Left kidney (tissue), 8 donors: ENCODE data around the gene SFTPA1. TPM values are rescaled to one million over a fixed set of nuclear protein-coding genes. Genes with fewer than 3 reads are reported as not detected.
A peak's percentile ranks its signal among the peaks of the same experiment; 100 is the strongest.
"Not testable (repeated sequence)": the region's sequence is repeated elsewhere in the genome, so short reads cannot be mapped to it uniquely, and the experiment has no call there.

Experiments
- DNase-seq: peaks from one replicate; pipeline ENCODE4 v3.0.0-alpha.2; 2013
- long read RNA-seq, 8 donors: transcript quantifications; one replicate each; lab custom pipeline, GENCODE V29; 2026
- polyA plus RNA-seq: library from polyadenylated mRNA; unstranded; fragments of 120-200 nt; gene quantifications from one replicate; pipeline ENCODE4 v1.2.1, GENCODE V29; 2013; ENCODE audit not compliant: insufficient read length

SFTPA1 gene
- not detected for polyA plus RNA-seq
- long read RNA-seq, donor 1: 0 reads
- long read RNA-seq, donor 2: 0 reads
- long read RNA-seq, donor 3: 0 reads
- long read RNA-seq, donor 4: 0 reads
- long read RNA-seq, donor 5: 0 reads
- long read RNA-seq, donor 6: 0 reads
- long read RNA-seq, donor 7: 0 reads
- long read RNA-seq, donor 8: 0 reads

DNA sequence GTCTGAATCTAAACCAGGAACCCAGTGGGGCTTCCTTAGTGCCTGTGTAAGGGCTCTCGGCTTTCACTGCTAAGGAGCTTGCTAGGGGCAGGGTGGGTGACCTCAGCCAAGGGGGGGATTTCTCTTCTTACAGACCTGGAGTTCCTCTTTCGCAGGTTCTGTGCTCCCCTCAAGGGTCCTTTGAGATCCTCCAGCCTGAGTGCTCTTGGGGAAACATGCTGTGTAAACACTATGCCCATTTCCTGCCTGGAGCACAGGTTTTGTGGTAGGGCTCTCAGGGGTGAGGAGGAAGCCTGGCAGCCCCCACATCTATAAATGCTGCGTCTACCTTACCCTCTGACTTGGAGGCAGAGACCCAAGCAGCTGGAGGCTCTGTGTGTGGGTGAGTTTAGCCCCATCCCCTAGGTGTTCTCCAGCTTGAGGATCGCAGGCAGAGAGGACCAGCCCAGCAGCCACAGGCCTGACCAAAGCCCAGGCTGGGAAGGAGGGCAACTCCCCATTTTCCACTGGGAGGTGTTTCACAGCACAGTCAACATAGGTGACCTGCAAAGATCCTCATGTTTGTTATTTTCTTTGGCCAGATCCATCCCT lies at the start of gene SFTPA1:
TSS of gene SFTPA1 (plus strand) at position 339 of the 591 bp plus-strand sequence. CDS start 887 bp downstream, outside the sequence.
- DNase-seq: no peak

DNA sequence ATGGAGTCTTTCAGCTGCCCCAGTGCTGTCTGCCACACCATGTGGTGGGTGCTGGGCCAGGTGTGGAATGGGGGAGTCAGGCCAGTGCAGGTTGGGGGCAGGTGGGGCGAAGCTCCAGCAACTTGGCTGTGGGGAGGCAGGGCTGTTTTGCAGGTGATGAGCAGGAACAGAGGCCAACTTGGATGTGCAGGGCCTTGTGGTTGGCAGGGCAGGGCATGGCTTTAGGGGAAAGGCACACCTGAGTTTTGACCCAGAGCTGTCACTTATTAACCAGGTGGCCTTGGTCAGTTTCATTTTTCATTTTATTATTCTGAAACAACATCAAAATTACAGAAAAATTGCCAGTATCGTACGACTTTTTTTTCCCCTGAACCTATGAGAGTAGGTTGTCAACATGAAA lies 49.5 kb upstream of the SFTPA1 start:
- DNase-seq: no peak

DNA sequence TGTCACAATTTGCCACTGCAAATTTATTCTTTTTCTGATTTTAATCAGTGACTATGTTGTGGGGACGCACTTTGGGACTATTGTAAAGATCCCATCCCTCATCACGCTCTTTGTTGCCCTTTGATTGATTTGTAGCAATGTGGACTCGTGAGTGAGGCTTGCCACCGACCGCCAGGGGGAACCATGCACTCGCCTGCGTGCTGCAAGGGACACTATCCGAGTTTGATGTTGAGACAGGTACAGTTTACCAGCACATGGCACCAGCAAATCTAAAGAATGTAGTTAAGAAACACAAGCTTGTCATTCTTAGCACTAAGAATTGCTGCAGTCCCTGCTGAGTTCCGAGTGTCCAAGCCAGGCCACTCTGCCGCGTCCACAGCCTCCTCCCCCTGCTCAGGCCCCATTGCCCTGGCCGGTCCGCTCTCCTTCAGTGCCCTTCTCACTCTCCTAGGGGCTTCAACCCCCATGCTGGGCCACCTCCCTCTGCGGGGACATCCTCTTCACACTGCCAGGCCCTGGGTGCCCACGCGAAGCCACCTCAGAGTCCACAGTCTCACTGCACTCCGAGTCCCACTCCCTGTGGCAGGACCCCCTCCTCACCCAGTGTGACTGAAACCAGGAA lies 48.5 kb upstream of the SFTPA1 start:
- DNase-seq: peak; percentile 53

DNA sequence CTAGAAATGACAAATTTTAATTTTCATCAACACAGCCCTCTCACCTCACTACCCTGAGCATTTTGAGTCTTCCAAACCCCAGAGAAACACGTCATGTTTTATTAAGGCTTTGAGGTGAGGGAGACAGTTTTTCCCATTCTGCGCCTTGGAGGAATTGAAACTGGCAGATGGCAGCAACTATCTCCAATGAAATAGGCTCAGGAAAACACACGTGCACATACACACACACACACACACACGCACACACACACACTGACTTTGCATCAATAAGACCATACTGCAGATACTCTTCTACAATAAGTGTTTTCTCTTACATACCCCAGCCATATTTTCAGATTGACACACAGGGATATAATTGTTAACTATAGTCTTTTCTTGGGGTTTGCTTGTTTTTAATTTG lies 47.3 kb upstream of the SFTPA1 start:
- DNase-seq: no peak

DNA sequence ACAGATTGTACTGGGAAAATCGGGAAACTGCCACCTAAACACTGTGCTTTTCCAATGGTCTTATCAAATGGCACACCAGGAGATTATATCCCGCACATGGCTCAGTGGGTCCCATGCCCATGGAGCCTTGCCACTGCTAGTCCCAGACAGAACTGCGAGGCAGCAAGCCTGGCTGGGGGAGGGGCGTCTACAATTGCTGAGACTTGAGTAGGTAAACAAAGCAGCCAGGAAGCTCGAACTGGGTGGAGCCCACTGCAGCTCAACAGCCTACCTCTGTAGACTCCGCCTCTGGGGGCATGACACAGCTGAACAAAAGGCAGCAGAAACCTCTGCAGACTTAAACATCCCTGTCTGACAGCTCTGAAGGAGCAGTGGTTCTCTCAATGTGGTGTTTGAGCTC lies 40.1 kb upstream of the SFTPA1 start:
- DNase-seq: not testable (repeated sequence)

DNA sequence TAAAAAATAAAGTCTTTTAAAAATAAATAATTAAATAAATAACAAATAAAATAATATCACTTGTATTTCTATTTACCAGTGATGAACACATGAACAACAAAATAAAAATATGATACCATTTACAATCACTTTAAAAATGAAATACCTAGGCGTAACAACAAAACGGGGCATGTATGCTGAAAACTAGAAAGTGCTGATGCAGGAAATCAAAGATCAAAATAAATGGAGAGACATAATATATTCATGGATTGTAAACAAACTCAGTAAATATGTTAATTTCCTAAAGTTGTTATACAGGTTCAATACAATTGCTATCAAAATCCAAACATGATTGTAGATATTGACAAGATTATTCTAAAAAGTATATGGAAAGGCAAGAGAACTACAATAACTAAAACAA lies 31.4 kb upstream of the SFTPA1 start:
- DNase-seq: no peak

DNA sequence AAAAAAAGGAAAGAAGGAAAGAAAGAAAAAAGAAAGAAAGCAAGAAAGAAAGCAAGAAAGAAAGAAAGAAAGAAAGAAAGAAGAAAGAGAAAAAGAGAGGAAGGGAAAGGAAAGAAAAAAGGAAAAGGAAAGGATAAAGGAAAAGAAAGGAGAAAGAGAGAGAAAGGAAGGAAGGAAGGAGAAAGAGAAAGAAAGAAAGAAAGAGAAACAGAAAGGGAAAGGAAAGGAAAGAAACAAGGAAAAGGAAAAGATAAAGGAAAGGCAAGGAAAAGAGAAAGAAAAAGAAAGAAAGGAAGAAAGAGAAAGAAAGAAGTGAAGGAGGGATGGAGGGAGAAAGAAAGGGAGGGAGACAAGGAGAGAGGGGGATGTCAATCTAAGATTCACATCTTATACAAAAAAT lies 29.7 kb upstream of the SFTPA1 start:
- no peak for DNase-seq

DNA sequence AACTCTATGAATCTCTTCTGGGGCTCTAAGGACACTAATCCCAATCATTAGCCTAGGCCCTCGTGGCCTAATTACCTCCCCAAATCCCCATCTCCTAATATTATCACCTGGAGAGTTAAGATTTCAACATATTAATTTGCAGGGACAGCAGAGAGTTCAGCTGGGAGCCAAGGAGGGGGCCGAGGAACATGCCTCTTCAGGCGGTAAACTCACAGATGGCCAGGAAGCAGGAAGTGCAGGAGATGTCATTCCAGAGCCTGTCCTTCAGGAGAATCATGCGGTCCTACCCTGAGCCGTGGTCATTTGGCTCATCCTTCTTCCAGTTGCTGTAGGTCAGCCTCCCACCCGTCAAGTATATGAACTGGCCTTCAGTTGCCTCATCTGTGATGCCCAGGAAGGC lies 28.6 kb upstream of the SFTPA1 start:
- DNase-seq: no peak

DNA sequence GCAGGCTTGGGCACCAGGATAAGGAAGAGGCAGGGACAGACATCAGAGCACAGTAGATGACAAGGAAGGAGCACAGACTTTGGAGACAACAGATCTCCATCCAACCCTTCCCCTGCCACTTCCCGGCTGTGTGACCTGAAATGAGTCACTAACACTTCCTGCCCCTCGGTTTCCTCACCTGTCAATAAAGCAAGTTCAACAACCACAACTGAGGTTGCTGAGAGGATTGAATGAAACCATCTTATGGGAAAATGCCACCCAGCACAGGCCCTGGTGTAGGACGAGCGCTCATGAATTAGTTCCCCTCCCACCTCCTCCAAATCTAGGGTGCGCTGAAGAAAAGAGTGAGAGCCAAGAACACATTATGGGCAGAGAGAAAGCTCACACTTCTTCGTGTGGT lies 27.8 kb upstream of the SFTPA1 start:
- not testable (repeated sequence) for DNase-seq

DNA sequence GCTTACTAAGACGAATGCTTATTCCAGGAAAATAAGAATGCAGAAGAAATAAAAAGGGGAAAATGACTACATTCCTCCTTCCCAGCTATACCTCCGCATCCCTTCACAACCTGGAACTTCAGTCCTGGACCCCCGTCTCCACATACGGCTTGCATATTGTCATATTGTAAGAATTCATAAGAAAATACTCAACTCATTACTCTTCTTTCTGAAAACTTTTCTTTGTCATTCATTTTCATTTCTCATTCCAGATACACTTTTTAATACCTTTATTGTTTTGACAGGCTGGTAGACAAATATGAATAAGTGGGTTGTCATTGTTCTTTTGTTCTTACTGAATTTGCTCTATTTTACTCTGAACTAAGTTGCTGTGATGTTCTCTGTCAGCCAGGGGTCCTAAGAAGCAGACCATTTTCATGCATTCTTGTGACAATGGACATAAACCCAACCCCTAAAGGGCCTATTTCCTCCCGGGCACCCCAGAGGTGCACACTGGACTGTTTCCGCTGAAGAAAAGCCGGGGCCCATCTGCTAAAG lies 27.2 kb upstream of the SFTPA1 start:
- DNase-seq: no peak

DNA sequence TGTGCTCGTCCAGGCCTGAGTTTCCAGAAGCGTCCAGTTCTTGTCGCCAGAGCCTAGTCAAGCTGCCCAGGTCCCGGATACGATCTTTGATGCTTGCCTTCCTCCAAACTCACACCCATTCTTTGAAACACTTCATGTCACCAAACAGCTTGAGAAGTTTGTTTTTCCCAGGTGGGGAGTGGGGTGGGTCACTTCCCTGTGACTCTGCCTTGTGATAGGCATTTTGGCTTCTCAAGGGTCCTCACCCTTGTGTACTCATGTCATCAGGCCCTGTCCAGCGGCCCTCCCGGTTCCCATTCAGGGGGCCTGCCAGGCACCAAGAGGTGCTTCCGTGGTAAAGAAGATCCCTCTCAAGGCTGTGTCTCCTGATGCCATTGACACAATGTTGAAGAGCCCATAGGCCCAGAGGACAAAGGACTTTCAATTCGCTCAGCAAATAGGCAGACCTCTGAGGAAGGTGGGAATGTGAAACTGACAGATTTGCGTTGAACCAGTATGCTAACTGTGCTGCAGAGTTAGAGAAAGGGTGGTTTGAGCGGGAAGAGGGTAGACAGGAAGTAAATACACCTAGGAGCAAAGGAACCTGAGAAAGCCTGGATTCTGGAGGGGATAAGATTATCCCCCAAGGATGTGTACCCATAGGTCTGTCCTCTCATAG lies 24.7 kb upstream of the SFTPA1 start:
- DNase-seq: no peak

DNA sequence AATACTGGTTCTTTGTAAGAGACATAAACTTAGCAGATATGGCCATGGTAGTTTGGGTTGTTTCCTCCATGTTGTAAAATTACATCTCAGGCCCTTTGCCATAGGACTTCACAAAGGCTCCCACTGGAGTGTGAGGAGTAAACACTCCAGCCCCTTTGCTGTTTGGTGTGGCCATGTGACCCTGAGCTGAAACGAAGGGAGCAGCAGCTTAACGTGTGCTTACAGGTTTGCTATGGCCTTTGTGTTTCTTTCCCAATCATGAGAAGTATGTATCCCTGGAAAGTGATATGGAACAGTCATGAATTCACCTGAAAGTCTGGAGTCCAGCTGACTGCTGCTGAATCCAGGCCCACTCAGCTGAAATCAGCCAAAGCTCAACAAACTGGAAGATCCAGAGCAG lies 23.8 kb upstream of the SFTPA1 start:
- no peak for DNase-seq

DNA sequence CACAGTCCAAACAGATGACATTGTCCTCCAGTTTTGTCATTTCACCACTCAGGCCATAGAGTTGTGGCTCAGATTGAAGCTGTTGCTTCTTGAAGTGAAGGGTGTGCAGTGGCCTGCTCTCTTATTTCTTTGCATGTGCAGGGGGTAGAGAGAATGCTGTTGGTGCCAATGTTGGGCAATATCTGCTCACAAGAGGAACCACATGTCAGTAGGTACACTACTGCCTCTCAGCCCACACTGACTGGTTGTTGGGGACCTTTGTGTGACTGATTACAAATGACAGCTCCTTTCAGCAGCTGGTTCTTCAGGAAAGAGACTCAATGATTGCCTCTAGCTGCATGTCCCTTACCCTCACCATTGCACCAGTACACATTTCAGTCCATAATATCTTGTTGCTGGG lies 21.9 kb upstream of the SFTPA1 start:
- no peak for DNase-seq

DNA sequence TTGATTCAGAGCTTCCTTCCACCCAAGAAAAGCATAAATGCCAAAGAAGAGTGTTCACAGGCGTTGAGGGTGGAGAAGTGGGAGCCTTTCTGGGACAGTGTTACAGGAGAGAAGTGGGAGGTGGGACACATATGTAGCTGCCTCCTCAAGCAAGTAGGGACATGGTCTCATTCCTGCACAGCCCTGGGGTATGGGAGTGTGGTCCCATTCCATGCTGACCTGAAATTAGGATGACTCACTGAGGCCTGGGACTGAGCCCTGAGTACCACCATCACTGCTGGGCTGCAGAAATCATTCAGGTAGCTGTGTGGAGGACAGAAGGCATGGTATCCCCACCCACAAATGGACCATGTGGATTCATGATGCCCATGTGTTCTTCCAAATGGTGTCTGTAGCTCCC lies 17.4 kb upstream of the SFTPA1 start:
- DNase-seq: no peak

DNA sequence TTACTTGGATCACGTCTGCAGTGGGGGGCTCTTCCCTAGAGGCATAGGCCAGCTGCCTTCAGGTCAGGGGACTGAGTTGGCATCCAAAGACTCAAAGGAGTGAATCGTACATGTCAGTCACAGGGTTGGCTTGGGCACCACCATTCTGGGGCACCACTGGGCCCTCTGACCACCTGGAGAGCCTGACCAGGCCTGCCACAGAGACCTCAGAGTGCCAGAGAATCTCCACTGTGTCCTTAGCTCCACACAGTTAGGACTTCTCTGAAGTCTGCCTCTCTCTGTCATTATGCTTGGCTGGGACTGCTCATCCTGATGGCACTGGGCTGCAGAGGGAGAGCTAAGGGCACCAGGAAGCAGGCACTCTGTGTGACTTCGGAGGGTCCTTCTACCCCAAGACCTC lies 16.2 kb upstream of the SFTPA1 start:
- not testable (repeated sequence) for DNase-seq

DNA sequence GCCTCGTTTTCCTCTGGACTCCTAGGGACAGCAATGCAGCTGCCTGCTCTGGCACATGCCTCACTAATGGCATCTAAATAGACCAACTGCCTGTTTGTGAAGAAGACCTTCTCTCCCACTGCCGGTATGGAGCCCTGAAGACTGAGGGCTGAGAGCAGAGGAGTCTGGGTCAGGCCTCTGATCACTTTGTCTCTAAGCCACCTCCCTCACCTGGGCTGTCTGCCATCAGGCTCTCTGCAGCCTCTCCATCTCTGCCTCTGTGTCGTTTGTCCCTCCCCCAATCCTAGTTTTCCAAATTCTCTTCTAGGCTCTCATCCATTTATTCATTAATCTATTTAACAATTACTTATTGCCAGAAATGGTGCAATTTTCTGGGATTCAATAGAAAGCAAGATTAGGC lies 15.2 kb upstream of the SFTPA1 start:
- no peak for DNase-seq

DNA sequence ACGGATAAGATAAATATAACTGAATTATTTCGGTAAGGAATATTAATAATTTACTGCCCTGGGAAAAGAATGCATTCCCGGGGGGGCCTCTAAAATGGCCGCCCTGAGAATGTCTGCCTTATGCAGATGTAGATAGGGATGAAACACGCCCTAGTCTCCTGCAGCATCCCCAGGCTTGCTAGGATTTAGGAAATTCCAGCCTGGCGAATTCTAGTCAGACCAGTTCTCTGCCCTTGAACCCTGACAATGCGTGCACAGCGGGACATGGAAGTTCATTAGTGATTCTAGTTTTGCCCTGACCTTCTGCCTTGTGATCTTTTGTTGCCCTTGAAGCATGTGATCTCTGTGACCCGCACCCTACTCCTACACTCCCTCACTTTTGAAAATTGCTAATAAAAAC lies 11.1 kb upstream of the SFTPA1 start:
- not testable (repeated sequence) for DNase-seq

DNA sequence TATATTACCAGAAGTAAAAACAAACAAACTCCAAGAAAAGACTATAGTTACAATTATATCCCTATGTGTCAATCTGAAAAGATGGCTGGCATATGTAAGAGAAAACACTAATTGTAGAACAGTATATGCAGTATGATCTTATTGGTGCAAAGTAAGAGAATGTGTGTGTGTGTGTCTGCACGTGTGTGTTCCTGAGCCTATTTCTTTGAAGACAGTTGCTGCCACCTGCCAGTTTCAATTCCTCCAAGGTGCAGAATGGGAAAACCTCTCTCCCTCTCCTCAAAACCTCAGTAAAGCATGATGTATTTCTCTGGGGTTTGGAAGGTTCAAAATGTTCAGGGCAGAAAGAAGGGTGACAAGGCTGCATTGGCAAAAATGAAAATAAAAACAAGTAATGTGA lies 8.8 kb upstream of the SFTPA1 start:
- no peak for DNase-seq

DNA sequence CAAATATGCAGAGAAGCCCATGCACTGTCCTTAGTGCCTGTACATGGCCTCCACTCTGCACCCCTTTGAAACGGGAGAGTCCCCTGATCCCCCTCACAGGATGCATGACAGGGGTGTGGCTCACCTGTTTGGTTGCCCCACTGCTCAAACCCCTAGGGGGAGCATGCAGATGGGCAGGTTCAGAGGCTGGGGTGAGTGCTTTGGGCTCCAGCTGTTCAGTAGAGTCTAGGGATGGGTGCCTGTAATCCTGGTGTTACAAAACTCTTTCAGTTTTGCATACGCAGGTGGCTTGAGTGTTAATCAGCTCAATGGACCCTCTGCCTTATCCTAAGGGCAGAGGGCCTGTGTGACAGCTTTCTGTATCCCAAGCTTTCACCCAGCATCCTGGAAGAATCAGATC lies 7.8 kb upstream of the SFTPA1 start:
- DNase-seq: no peak

DNA sequence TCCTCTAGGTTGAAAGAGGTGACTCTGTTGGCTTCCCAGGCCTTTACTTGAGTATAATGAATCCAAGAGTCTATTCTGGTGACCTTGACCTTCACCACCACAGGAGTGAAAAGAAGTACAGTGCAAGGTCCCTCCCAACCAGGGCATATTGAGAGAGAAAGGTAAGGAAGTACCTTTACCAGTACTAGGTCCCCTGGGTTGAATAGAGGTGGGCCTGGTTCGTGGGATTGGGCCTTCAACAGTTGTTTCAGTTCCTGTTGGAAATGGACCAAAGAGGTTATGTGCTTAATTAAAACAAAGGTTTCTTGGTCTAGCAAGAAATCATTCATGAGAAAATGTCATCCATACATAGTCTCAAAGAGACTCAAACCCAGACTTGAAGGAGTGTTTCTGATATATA lies 6.4 kb upstream of the SFTPA1 start:
- no peak for DNase-seq

DNA sequence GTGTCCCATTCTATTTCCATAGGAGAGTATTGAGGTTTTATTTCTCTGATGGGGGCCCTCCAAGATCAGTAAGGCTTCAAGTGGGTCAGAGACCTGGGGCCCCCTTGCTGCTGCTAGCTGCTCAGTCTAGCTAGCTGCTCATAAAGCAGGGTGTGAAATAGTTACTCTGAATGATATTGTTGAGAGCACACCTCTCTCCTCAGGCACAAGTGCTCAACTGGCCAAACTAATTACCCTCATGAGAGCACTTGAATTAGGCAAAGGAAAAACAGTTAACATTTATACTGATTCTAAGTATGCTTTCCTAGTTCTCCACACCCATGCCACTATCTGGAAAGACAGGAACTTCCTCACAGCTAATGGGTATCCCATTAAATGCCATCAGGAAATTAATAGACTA lies 5.4 kb upstream of the SFTPA1 start:
- no peak for DNase-seq

DNA sequence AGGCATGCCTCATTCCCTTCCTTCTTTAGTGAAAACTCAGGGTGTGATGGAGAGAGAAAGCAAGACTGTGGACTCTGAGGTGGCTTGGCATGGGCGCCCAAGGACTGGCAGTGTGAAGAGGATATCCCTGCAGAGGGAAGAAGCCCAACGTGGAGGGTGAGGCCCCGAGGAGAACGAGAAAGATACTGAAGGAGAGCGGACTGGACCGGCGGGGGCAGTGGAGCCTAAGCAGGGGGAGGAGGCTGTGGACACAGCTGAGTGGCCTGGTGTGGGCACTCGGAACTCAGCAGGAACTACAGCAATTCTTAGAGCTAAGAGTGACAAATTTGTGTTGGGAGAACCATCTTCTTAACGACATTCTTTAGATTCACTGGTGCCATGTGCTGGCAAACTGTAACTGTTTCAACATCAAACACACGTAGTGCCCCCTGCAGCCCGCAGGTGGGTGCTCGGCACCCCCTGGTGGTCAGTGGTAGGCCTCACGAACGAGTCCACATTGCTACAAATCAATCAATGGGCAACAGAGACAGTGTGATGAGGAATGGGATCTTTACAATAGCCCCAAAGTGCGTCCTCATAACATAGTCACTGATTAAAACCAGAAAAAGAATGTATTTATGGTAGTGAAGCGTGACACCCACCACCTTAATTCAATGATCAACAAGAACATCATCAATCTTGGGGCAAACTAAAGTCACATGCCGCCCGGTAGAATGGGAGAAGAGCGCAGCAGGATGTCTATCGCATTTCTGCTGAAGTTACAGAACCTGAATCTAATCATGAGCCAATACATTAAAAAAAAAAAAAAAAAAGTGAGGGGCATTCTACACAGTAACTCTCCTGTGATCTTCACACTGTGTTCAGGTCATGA lies 2.0 kb upstream of the SFTPA1 start:
- no peak for DNase-seq
